GM11168 (cell line): ENCODE results near the gene BCAS3.

Source experiments
- in situ Hi-C: fragments of 300-500 bp; cut with MboI; formaldehyde crosslinking; loops from one replicate; pipeline ENCODE4 v1.12.0; 2022; ENCODE audit warnings: low sequenced_read_pairs; ENCODE audit not compliant: unreplicated experiment

Gene BCAS3

DNA sequence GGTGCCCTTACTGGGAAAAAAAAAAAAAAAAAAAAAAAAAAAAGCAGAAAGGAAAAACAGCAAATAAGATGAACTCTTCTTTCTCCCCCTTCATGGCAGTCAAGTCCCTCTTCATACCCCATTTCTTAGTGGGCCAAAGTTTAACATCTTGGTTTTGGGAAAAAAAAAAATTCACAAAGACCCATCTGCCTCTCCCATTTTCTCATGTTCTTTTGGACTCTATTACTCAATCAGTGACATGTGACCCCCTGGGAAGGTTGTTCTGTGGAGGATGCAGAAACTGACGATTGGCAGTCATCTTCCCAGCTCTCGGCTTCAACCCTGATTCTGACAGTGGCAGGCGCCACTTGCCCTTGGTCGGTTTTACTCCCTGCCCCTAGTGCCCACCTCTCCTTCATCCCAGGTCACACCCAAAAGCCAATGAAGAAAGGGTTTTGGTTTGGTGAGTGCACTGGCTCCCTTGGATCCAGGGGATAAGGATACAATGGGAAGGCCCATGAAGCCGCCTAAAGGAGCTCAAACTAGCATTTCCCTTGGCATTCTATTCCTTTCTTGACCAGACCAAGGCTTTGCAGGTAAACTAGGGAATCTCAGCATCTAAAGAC, 661.3 kb downstream of the BCAS3 start:
- in situ Hi-C loops = no loop called here

DNA sequence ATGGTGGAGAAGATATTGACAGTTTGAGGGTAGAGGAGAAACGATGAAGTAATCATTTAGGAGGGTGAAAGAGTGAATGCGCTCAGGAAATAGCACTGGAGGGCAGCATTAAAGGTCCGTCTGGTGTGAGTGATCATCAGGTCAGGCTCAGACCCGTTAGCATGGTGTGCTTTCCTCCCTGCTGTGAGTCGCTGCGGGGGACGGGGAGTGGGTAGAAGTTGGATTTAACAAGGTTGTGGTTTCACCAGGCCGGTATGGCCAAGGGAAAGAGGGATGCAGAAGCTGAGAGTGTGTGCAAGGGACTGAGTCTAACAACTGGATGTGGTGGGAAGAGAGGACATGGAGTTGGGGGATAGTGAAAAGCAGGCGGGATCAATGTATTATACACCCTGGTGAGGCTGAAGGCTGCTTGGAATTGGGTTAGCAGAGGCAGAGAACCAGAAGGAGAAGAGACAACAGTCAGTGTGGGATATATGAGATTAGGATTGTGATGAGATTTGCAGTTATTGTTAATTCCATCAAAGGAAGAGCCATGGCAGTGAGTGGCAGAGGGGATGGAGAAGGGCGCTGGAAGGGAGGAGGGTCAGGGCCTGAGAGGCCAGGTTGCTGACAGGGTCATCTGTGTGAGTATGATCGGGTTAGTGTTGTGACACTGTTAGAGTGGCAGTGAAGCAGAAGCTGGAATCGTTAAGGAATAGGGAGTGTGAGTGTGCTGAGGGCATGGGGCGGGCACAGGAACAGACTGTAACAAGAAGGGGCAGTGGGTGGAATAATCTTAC, 663.0 kb downstream of the BCAS3 start:
- in situ Hi-C loops = no loop called here

DNA sequence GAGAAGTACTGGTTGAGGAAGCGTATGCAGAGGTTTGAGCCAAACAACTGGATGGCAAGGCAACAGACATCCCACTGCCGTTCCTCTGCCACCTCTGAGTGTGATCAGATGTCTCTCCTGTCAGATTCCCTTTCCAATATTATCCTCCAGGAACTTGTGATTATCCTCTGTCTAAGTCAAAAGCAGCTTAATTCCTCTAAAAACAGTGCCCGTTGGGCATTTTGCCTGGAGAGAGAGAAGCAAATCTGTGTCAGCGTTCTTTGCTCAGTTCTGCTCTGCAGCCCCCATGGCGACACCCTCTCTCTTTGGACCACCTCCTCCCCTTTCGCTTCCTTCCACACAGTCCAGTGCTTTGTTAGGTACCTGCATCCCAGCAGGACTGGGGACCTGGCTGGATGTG, 665.9 kb downstream of the BCAS3 start:
- in situ Hi-C loops = no loop called here

DNA sequence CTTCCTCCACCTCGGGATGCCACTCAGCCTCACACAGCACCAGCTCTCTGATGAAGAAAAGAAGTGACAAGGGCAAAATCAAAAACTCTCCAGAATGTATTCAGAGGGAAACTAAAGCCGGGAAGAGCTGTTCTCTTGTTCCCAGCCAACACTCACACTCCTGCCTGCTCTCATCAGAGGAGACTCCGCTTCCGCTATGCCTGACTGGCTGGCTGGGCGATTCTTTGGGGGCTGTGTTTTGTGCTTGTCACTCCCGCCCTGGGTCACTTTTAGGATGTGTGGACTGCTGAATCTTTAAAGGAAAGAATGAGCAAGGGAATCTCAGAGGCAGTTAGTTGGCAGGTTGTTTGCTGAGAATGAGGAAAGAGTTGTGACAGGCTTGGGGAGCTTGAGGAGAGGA, 667.4 kb downstream of the BCAS3 start:
- in situ Hi-C loops = no loop called here

DNA sequence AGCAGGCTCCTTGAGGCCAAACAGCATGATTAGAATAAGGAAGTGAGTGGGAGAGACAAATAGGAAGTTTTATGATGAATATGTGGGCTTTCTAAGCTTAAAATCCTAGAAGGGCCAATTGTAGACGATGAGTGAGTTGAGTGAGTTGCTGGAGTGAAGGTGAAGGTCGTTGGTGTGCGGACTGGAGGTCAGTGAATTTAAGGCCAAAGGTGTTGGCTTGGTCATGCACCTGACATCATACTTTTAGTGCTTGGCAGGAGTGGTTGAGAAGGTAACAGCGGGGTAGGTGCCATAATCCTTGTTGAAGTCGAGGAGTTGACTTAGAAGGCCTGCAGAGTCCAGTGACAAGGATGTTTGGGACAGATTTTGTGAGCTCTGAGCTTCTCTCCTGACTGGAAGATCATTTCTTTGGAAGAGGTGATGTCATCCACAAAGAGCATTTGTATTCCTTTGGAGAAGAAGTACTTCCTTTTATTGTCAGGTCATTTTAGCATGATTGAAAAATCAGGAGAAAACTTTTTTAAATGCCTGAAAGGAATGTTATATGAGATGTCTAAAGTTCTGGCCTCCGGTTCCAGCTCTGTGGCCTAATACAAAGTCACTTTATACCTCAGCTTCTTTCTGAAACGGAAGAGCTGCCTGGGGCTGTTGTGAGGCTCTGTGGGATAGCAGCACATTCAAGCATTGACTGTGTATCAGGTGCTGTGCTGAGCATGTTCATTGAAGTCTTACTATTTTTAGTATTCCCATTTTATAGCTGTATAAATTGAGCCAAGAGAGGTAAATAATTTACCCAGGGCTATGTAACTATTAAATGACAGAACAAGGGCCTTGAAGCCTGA, 668.4 kb downstream of the BCAS3 start:
- in situ Hi-C loops = no loop called here

DNA sequence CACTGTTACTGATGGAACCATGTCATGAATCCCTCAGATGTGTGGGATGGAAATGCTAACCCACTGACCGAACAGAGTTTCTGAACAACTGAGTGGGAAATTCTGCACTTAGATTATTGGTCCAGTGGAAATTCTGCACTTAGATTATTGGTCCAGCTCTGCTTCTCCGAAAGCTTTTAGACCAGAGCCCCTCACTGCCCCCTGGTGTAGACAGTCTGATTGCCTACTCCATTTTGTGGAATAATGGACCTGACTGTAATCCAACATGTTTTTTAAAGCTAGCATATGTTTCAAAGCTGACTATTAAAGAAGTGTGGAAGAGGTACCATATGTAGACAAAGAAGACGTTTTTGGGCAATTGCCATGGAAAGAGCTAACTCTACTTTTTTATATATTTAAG, 671.7 kb downstream of the BCAS3 start:
- in situ Hi-C loops = no loop called here

DNA sequence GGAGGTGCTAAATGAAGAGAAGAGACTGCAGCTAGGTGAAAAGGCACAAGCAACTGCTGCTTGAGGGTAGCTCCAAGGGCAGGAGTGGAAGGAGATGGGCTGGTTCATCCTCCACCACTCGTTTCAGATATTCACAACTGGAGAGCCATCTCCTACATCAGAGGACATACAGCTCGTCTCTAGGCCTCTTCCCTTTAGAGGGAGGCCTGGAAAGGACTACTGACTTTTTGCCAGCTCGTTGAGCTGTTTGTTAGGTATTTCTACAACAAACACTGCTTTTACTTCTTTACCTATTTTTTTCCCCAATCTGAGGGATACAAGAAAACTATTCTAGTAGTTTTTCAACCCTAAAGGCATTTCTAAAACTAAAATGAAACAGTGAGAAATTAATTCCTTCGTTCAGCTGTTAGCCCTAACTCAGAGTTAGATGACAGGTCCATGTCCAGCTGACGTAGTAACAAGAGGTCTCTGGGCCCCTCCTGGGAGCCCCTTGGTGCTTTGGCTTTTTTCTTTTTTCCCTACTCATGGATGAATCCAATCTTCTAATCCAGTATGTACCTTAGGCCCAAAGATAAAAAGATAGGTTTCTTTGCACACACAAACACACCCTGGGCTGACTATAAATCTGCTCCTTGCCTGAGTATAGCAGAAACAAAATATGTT, 674.2 kb downstream of the BCAS3 start:
- in situ Hi-C loops = loop anchor here (25.0 kb wide), 1 partner anchor 340 kb away; no protein-coding TSS in a partner anchor

DNA sequence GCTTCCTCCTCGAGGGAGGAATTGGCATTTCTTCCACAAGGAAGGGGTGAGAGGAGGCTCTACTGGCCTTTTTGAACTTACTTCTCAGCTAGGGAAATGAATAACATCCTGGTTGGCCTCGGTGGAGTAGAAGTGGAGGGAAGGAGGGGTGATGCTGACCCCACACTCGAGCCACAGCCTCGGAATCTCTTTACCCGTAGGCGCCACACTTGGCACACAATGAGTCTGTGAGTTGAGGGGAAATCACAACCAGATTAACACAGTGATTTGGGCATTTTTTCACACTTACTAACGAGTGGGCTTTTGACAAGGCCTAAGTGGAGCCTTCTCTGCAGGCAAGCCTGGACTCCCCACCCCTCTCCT, 674.7 kb downstream of the BCAS3 start:
- in situ Hi-C loops = loop anchor here (25.0 kb wide), 1 partner anchor 340 kb away; no protein-coding TSS in a partner anchor

DNA sequence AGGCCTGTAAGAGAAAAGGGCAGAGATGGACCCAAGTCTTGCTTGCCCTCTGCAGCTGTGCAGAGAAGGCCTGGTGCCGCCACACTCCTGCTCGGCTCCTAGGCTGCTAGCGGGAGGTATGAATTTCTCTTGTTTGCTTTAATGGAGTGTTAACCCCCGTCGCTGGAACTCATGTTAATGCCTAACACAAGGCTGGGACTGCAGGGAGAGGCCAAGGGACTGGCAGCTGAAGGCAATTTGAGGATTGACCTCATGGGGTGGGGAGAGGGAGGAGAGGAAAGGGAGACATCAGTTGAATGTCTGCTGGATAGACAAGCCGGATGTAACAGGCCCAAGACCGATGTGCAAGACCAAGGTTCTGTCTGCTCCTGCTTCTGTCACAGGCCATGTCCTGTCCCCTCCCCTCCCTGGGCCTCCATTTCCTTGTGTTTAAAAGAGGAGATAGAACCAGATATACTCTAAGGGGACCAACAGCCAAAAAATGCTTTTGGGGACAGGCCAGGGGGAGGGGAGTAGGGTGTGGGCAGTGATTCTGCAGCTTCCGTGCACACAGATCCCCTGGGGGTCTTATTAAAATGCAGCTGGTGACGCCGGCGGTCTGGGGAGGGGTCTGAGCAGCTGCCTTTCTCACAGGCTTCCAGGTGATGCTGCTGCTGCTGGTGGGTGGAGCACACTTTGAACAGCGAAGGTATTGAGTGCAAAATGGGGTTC, 675.3 kb downstream of the BCAS3 start:
- in situ Hi-C loops = loop anchor here (25.0 kb wide), 1 partner anchor 341 kb away; no protein-coding TSS in a partner anchor

DNA sequence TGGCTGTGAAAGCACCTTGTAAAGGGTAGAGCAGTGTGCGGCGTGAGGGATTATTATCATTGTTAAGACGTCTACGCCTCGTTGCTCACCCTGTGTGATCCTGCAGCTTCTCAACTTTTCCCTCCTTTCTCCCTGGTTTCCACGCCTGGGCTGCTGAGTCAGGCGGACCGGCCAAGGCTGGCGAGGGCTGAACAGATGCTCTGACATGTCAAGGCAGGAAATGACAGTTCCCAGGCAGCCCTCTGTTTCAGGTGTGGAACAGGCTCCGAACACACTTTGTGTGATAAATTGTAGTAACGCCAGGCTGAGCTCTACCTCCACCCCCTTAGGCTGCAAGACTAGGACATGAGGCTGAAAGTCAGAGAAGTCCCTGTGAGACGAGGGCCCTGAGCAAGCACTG, 676.0 kb downstream of the BCAS3 start:
- in situ Hi-C loops = loop anchor here (25.0 kb wide), 1 partner anchor 341 kb away; no protein-coding TSS in a partner anchor

DNA sequence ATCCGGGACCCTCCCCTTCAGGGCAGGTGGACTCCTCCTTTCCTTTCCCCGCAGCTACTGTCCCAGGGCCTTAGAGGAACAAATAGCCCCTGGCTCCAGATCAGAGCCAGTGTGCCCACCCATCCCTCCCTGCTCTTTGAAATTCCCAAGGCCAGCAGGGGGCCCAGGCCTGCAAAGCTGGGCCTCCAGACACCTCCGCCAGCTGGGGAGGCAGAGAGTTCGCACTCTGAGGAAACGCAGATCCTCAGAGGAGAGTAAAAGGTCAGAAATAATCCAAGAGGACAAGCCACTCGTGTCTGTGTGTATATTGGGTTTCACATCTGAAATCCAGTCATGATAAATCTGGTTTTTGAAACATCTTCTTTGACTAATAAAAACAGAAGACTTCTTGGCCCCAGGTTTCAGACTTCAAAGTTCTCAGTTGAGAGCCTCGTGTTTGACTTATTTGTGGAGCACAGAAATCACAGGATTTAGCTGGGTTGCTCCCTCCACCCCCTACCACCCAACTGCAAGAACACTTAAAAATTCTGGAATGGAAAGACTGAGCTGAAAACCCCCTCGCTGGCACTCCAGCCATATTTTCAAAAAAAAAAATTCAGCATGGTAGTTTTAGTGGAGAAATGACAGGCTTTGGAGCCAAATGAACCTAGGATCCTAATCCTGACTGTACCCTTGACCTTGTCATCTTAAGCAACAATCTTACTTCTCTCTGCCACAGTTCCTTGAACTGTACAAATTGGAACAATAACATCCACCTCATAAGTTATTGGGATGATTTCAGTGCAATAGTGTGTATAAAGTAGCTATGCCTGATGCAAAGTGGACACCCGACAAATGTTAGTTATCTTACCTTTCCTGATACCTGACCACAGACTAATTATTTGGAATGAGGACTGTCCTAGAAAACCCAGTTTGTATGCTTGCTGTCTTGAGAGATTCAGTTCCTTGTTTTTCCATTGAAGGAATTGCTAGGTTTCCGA, 677.5 kb downstream of the BCAS3 start:
- in situ Hi-C loops = loop anchor here (25.0 kb wide), 1 partner anchor 343 kb away; no protein-coding TSS in a partner anchor

DNA sequence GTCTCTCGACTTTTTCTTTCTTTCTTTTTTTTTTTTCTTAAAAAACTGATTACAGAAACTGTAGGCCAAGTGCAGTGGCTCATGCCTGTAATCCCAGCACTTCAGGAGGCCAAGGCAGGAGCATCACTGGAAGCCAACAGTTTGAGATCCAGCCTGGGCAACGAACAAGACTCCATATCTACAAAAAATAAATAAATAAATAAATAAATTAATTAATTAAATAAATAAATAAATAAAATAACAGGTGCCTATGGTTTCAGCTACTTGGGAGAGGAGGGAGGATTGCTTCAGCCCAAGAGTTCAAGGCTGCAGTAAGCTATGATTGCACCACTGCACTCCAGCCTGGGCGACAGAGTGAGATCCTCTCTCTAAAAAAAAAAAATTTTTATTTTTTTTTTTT, 679.4 kb downstream of the BCAS3 start:
- in situ Hi-C loops = loop anchor here (25.0 kb wide), 1 partner anchor 345 kb away; no protein-coding TSS in a partner anchor

DNA sequence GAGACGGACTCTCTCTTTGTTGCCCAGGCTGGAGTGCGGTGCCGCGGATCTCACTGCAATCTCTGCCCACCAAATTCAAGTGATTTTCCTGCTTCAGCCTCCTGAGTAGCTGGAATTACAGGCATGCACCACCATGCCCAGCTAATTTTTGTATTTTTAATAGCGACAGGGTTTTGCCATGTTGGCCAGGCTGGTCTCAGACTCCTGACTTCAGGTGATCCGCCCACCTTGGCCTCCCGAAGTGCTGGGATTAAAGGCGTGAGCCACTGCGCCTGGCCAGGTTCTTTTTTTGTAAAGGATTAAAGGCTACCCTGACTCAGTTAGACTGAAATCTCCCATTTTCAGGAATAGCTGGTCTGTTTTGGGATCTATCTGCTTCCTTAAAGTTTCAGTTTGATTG, 681.9 kb downstream of the BCAS3 start:
- in situ Hi-C loops = loop anchor here (25.0 kb wide), 1 partner anchor 347 kb away; no protein-coding TSS in a partner anchor

DNA sequence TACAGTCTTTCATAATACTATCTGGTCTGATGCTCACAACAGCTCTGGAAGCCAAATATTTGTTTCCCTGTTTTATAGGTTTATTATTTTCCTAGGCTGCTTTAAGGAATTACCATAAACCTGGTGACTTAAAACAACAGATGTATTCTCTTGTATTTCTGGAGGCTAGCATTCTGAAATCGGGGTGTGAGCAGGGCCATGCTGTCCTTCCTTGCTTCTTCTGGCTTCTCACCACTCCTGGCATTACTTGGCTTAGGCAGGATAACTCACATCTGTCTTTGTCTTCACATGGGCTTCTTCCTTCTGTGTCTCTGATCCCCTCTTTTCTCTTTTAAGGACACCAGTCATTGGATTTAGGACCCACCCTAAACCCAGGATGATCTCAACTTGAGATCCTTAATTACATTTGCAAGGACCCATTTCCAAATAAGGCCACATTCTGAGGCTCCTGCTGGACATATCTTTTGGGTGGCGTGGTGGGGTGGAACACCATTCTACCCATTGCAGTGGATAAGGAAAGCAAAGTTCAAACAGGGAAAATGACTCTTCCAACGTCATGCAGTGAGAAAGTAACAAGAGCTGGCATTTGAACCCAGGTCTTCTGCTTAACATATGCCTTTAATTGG, 682.8 kb downstream of the BCAS3 start:
- in situ Hi-C loops = loop anchor here (25.0 kb wide), 1 partner anchor 348 kb away; no protein-coding TSS in a partner anchor

DNA sequence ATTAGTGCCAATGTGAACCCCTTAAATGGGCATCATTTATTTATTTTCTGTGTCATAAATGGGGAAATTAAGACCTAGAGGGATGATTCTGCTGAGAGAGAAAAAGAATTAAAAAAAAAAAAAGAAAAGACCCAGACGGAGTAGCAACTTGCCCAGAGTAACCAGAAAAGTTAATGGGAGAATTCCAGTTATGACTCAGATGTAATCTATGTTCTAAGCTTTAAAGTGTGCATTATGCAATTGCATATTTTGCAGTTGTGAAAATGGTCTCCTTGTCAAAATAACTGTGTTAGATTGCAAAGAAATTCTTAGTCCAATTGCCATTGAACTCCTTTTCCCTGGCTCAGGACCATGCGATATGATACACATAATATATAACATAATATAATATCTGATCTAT, 683.4 kb downstream of the BCAS3 start:
- in situ Hi-C loops = loop anchor here (25.0 kb wide), 1 partner anchor 349 kb away; no protein-coding TSS in a partner anchor

DNA sequence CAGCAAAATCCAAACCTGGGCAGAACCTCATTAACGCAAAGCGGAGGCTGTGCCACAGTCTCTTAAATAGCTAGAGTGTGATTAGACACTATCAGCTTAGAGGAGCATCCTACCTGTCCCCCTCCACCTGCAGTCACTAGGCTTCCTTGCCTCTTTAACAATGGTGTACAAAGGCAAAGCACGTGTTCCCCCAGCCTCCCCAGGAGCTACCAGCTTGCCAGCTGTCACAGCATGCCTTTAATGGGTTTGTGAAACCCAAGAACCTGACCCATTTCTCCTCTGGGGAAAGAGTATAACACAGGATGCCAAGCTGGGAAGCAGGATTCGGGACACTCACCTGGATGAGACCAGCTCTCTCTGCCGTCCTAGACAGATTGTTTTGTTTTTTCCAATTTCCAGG, 684.7 kb downstream of the BCAS3 start:
- in situ Hi-C loops = loop anchor here (25.0 kb wide), 1 partner anchor 350 kb away; no protein-coding TSS in a partner anchor

DNA sequence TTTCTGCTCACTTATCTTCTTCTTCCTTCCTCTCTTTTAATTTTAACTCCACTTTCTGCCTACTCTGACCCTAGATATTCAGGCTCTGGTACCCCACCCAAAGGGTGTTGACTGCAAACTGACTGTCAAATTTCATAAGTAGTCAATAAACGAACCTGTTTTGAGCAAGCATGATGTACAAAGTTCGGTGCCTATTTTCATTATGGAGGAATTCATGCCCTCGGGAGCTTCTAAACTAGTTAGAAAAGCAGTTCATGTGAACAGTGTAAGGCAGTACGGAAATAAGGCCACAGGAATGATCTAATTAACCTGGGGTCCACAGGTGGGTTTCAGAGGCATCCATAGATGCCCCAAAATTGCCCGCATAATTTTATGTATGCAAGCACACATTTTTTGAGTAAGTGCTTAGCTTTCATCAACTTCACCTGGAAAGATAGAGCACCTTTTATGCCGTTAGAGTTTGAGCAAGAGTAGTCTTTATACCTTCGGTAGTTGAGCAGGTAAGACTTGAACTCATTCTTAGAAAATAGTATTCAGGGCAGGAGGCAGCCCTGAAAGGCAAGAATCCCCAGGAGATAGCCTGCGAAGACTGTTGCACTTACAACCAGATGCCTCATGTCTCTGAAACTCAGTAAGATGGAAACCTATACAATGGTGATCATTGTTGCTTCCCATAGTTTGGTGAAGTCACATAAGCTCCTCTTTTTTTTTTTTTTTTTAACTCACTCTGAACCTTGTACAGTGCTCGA, 685.4 kb downstream of the BCAS3 start:
- in situ Hi-C loops = loop anchor here (25.0 kb wide), 1 partner anchor 351 kb away; no protein-coding TSS in a partner anchor
